PFSK-1 (cell line): ENCODE measurements around the gene DEGS2.

Source experiments
- POLR2AphosphoS5 ChIP-seq: IDR thresholded peaks from 2 replicates; pipeline ENCODE4 v1.6.1; 2012; ENCODE audit warnings: low read depth, mild to moderate bottlenecking, control low read depth, low read length, moderate library complexity
- REST ChIP-seq, 2 experiments: IDR thresholded peaks; 2 replicates each; pipeline versions ENCODE4 v1.6.1 to v1.8.0; 2011 to 2012; ENCODE audit warnings: low read depth in 2 of 2, low read length in 2 of 2, control low read depth in 1 of 2, inconsistent platforms in 1 of 2, mild to moderate bottlenecking in 1 of 2, moderate library complexity in 1 of 2; ENCODE audit not compliant: insufficient read depth in 1 of 2
- SIN3A ChIP-seq: IDR thresholded peaks from 2 replicates; pipeline ENCODE4 v1.6.1; 2012; ENCODE audit warnings: mild to moderate bottlenecking, low read length, moderate library complexity, borderline replicate concordance; ENCODE audit not compliant: insufficient read depth

GRCh38 chr14:100131181-100131580, 28.3 kb downstream of the DEGS2 start:
- TF ChIP-seq POLR2AphosphoS5 = no peak
- TF ChIP-seq REST (IDR thresholded peaks at IDR 0.05; ENCODE audit: insufficient read depth in 1 of 2, low read depth in 2 of 2, low read length in 2 of 2) = no peak
- no peak for TF ChIP-seq SIN3A
